Heart left ventricle (tissue), 13 donors: Measurements from ENCODE around the gene NSUN4.

Experiments
- CTCF ChIP-seq, 12 donors: fragments of 200-600 bp; sonication (generic) in 4 of 12; IDR thresholded peaks; one replicate each; pipeline versions ENCODE4 v1.5.0 to v1.8.0; 2018 to 2022; ENCODE audit warnings: antibody characterized with exemption in 12 of 12, mild to moderate bottlenecking in 5 of 12
- POLR2A ChIP-seq, 2 donors: fragments of 450-650 bp; IDR thresholded peaks; one replicate each; pipeline ENCODE4 v1.6.1; 2017; ENCODE audit warnings: antibody characterized with exemption in 2 of 2, mild to moderate bottlenecking in 2 of 2, moderate library complexity in 2 of 2
- donor health status: ischemic (EF 13 %, LVEDD 7.1; RV severe dilation, severe dysfunction).
- donor health status: DM: no; HTN: yes; CAD: no.
- donor health status: DM: no; HTN: no; CAD: no.
- donor health status: ischemic (EF 25% LVEDD 6.9; RV normal size, moderate dysfunction).
- donor health status: ischemic (EF 25% LVEDD 5.7; RV mildly dilated, moderate dysfunction).
- donor health status: ischemic (EF 35%, LVEDD 5.7; RV mildly dilated, moderate dysfunction).
- donor health status: nonischemic (EF 11% LVEDD 7.7; RV severe dilation, severe dysfunction).
- donor health status: DM: yes; HTN: yes; CAD: no.
- donor health status: PGD.
- donor health status: ischemic (EF 29% LVEDD 5.4; RV normal size, mild dysfunction).
- donor health status: nonischemic (EF 23%, LVEDD 6.1; RV moderate dilation, normal function).

GRCh38 chr1:46393510-46393909 lies 52.9 kb downstream of the NSUN4 start:
- TF ChIP-seq POLR2A (IDR thresholded peaks at IDR 0.05) (no peak), CTCF (IDR thresholded peaks at IDR 0.05) (no peak)
